Cardiac muscle cell (in vitro differentiated cells and primary cell): ENCODE results near the gene LRRC8B. TPM values are rescaled to one million over a fixed set of nuclear protein-coding genes. Genes with fewer than 3 reads are reported as not detected.

Experiments
- DNase-seq, 2 donors: peaks; one replicate each; pipeline versions ENCODE4 v3.0.0 to v3.0.0-alpha.2; 2010 to 2017; ENCODE audit warnings: low read depth in 1 of 2, low spot score in 1 of 2
- H3K27ac ChIP-seq: fragments of 200-600 bp; sonication (generic); 2 replicates; pipeline ENCODE4 v1.5.1; 2016
- H3K27me3 ChIP-seq: fragments of 200-600 bp; sonication (generic); 2 replicates; pipeline ENCODE4 v1.6.0; 2016; ENCODE audit warnings: control low read depth
- H3K36me3 ChIP-seq: fragments of 200-600 bp; sonication (generic); 2 replicates; pipeline ENCODE4 v1.5.1; 2016; ENCODE audit warnings: control low read depth
- H3K4me1 ChIP-seq: fragments of 200-600 bp; sonication (generic); 2 replicates; pipeline ENCODE4 v1.8.1; 2017; ENCODE audit warnings: low read depth, mild to moderate bottlenecking, mixed run types
- H3K4me3 ChIP-seq: fragments of 200-600 bp; sonication (generic); 2 replicates; pipeline ENCODE4 v1.5.1; 2016; ENCODE audit warnings: mild to moderate bottlenecking
- H3K9me3 ChIP-seq: fragments of 200-600 bp; sonication (generic); 2 replicates; pipeline ENCODE4 v1.5.1; 2017; ENCODE audit warnings: low read depth, mild to moderate bottlenecking, control low read depth
- polyA plus RNA-seq: library from polyadenylated mRNA; unstranded; fragments of >200 nt; fragmentation: Nextera tagmentation; extraction: Ambion mirVana; gene quantifications from 2 replicates; pipeline ENCODE4 v1.2.1, GENCODE V29; 2016
- total RNA-seq: library from RNA; depleted of rRNA; stranded (reverse); fragments of >200 nt; gene quantifications from 2 replicates; pipeline ENCODE4 v1.2.3, GENCODE V29; 2016
- TF ChIP-seq, protein P1 (sequence below): IDR thresholded peaks from 2 replicates; pipeline ENCODE4 v1.5.1; 2012; ENCODE audit warnings: low read depth, mild to moderate bottlenecking, low read length

The LRRC8B gene
- total and polyA plus RNA-seq, 2 experiments from 2014 or later: 6.0 to 6.6 TPM

DNA sequence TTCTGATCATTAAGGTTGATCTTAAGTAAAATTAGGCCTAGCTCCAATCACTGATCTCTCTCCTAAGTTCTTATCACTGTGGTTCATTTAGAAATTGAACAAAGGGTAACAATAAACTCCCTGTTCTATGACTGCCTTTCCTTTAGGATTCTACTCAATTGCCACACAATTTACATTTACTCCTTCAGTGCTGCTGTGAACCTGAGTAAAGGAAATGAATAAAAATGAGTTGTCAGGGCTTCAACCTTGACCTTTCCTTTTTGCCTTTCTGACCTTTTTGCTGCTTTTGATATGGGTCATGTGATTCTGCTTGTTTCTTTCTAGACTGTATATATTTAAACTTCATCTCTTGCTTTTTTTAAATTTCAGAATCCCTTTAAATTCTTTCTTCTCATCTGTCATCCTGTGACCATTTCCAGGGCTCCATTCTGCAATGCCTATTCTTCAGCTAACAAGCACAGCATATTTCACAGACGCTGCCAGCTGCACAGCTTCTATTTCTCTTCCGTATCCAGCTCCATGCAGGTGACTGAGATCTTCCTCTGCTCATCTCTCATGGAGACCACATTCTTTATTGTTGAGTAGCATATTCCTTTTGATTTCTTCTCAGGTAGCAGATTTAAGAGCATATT, 3.2 kb downstream of the LRRC8B start:
- no peak overlapping the region for H3K4me3 ChIP-seq
- DNase-seq: no peak
- no peak overlapping the region for H3K27ac ChIP-seq
- H3K4me1 ChIP-seq: no peaks in the 10 kb centered on the region
- no peaks in the 10 kb centered on the region for H3K9me3 ChIP-seq
- TF ChIP-seq, protein P1, sequence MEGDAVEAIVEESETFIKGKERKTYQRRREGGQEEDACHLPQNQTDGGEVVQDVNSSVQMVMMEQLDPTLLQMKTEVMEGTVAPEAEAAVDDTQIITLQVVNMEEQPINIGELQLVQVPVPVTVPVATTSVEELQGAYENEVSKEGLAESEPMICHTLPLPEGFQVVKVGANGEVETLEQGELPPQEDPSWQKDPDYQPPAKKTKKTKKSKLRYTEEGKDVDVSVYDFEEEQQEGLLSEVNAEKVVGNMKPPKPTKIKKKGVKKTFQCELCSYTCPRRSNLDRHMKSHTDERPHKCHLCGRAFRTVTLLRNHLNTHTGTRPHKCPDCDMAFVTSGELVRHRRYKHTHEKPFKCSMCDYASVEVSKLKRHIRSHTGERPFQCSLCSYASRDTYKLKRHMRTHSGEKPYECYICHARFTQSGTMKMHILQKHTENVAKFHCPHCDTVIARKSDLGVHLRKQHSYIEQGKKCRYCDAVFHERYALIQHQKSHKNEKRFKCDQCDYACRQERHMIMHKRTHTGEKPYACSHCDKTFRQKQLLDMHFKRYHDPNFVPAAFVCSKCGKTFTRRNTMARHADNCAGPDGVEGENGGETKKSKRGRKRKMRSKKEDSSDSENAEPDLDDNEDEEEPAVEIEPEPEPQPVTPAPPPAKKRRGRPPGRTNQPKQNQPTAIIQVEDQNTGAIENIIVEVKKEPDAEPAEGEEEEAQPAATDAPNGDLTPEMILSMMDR: no peak
- no peaks in the 10 kb centered on the region for H3K27me3 ChIP-seq
- H3K36me3 ChIP-seq: no peaks in the 10 kb centered on the region

DNA sequence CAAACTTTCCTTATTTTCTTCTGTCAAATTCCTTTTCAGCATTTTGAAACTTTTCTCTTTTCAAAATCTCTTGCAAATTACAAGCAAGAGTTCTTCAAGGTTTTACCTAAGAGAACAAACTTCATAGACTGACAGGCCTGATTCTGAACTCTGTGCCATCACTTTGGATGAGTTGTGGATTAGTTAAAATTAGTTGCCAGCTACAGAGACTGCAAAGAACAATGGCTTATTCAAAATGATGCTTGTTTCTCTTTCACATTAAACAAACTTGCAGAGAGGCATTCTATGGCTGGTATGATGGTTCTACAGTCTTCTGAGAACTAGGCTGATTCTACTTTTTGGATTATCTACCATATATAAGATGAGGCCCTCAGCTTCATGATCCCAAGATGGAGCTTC, 3.8 kb downstream of the LRRC8B start:
- Histone ChIP-seq H3K27me3 (no peaks in the 10 kb centered on the region), H3K27ac (no peak overlapping the region), H3K4me3 (no peak overlapping the region), H3K4me1 (no peaks in the 10 kb centered on the region), H3K9me3 (no peaks in the 10 kb centered on the region), H3K36me3 (no peaks in the 10 kb centered on the region)
- DNase-seq: no peak
- TF ChIP-seq, protein P1: no peak

DNA sequence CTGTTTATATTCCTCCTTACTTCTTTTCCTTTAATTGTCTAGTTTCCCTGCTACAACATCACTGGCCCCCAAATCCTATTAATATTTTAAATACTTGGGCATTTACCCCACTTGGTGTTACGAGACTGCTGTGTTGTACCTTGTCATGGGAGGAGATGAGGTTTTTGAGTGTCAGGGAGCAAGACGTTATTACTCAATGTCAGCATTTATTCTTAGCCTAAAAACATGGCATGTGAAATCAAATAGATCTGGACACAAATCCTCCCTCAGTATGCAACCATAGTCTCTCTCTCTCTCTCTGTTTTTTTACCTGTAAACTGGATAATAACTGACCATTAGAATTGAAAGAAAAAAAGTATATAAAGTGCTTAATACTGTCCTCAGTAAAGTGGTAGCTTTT, 4.6 kb downstream of the LRRC8B start:
- no peak overlapping the region for H3K27ac ChIP-seq
- H3K9me3 ChIP-seq: no peaks in the 10 kb centered on the region
- no peak for DNase-seq
- no peaks in the 10 kb centered on the region for H3K36me3 ChIP-seq
- no peaks in the 10 kb centered on the region for H3K4me1 ChIP-seq
- H3K4me3 ChIP-seq: no peak overlapping the region
- H3K27me3 ChIP-seq: no peaks in the 10 kb centered on the region
- TF ChIP-seq, protein P1: no peak

DNA sequence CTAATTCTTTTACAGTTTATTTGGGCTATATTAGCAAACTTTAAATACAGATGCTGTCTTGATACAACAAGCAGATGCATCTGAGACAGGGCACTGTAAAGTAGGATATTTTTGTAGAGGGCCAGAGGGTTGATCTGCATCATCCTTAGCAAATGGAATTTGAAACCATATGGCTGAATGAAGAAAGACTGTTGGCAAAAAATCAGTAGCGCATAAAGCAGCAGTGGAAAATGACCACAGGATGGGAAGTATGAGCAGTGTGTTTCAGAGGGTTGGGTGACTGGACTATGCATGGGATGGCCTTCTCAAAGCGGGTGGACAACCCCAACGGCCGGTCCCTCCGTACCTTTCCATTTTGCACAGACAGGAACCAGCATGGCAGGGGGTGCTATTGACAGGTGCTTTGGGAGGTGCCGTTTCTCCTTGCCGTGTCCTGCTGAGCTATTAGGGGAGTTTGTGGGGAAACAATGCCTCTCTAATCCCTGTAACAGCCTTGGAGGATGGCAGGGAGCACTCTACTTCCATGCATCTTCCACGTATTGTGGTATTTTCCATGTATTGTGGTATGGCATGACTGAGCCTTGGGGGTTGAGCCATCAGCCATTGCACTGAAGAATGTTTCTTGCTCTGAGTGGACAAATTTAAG, 5.9 kb downstream of the LRRC8B start:
- no peaks in the 10 kb centered on the region for H3K27me3 ChIP-seq
- no peaks in the 10 kb centered on the region for H3K4me1 ChIP-seq
- H3K27ac ChIP-seq: no peak overlapping the region
- H3K4me3 ChIP-seq: no peak overlapping the region
- TF ChIP-seq, protein P1: no peak
- no peaks in the 10 kb centered on the region for H3K36me3 ChIP-seq
- no peak for DNase-seq
- no peaks in the 10 kb centered on the region for H3K9me3 ChIP-seq

DNA sequence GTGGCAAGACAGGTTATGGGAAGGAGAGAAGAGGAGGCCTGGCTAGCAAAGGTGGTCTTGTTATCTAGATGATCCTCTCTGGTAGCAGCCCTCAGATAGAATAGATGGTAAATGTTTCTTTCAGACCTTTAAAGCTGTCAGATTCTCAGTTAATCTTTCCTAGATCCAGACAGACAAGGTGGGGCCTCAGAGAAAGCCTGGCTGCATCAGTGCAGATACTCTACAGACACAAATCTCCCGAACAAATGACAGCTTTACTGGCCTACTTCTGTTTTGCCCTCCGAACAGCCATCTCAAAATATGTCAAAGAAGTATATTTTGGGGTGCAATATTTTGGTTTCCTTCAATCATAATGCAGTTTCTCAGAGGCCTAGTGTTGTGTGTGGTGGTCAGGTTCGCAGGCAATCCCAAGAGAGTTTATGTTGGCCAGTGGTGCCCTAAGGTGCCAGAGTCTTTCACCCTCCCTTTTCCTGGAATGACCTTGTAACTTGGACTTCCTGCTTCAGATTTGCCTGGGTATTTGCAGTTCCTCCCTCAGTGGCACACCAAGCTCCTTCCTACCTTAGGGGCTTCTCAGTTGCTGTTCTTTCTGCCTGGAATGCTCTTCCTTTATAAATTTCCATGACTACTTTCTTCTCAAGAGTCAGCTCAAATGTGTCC, 7.0 kb downstream of the LRRC8B start:
- no peak overlapping the region for H3K27ac ChIP-seq
- H3K4me3 ChIP-seq: no peak overlapping the region
- TF ChIP-seq, protein P1: no peak
- H3K27me3 ChIP-seq: no peaks in the 10 kb centered on the region
- DNase-seq: no peak
- H3K36me3 ChIP-seq: no peaks in the 10 kb centered on the region
- no peaks in the 10 kb centered on the region for H3K4me1 ChIP-seq
- no peaks in the 10 kb centered on the region for H3K9me3 ChIP-seq
